Activated T-cell treated with anti-CD3 and anti-CD28 coated beads for 4 hours (primary cell): ENCODE data around the gene RPGRIP1L.

Experiments used
- DNase-seq: peaks from one replicate; pipeline ENCODE4 v3.0.0-alpha.2; 2020

RPGRIP1L gene

DNA sequence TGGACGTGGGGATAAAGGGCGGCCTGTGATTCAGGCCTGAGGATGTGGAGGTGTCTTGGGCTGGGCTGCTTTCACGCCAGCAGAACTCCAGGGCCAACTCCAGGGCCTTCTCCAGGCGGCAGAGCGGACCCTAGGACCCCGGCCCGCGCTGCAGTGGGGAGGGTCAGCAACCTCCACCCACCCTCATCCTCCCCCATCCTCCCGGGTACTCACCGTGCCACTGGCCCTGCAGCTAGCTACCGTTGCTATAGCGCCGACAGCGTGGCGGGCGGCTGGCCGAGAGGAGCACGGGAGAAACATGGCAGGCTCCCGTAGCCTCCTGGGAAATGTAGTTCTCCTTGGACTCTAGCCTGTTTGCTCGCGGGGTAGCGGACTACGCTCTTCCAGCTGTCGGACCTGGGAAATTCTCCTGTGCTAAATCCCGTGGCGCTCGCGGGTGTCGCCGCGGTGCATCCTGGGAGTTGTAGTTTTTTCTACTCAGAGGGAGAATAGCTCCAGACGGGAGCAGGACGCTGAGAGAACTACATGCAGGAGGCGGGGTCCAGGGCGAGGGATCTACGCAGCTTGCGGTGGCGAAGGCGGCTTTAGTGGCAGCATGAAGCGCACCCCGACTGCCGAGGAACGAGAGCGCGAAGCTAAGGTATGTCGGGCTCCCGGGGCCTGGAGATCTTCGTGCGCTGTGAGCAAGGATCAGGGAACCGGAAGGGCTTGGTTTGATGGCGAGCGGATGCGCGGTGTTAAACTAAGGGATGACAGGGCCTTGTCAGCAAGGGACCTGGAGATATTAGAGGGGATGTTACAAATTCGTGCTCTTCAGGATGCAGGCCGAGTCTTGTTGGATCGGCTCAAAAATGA, at the start of gene RPGRIP1L, which contains the start of gene FTO:
Gene RPGRIP1L (minus strand): TSS at position 270 of the 855 bp plus-strand sequence. CDS start 3,136 bp downstream, outside the sequence.
Gene FTO (plus strand): TSS at position 567 of the 855 bp plus-strand sequence.
- DNase-seq, result peak; percentile 95

DNA sequence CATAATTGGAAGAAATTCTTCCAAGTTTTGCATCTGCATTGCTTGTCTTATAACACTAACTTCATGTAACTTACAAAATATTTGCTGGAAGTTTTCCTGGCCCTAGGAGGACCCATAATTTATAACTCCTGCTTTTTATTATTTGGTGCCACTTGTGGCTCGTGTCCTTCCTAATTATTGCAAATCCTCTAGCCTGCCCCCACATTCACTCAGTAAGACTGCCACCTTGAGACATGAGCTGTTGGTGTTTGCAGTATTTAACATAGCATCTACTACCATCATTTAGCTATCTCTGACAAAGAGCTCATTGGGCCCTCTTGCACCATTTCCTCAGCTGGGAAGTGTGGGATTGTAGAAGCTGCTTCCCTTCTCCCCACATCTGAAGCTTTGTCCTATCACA, 49.8 kb upstream of the RPGRIP1L start:
- no peak for DNase-seq

DNA sequence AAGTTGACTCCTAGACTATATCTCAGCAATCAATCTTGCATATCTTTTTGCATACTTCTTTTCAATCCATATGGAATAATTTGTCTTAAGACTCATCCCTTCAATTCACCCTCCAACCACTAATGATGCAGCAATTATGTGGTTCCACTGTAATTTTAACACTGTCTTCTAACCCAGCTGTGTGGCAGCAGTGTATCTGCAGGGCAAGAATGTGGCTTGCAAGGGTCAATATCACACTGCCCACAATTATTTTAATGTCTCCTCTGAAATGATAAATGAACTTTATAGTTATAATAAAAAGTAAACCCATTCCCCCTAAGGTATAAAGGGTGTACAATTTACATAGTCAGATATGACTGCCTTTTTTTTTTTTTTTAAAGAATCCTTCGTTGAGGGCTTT, 48.9 kb upstream of the RPGRIP1L start:
- no peak for DNase-seq

DNA sequence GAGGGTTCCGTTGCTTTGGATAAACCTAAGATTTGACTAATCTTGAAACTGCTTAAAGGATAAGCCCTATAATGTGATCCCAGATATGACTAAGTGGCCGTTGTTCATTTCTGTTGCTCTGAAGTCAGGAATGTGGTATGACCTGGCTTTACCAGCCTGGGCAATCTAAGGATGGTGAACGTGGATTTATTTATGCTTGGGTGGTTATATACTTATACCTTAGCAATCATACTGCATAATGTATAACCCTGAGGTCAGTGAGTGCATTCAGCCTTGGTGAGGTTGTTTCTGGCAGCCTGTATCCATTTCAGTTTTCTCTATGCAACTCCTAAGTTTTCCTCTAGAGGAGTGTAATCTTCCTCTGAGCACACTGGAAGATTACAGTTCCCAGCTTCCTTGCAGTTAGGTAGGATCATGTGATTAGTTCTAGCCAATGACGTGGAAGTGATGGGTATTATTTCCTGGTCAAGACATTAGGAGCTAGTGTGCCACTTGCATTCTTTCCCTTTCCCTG, 42.2 kb upstream of the RPGRIP1L start:
- DNase-seq, result no peak

DNA sequence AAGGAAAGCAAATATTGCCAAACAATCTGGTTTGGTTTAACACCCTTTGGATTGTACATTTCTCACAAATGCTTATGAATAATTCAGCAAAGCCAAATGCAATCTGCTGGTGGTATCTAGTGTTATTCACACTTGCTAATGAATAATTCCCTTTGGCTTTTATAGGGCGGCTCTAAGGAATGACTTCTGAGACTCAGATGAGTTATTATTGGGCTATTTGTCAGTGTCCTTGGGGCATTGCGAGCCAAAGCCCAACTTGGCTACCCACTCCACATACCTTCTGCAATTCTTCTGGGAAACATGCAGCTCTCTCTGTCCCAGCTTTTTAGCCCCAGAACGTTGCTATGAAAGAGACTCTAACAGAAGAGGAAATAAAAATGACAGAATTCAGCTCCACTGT, 41.4 kb upstream of the RPGRIP1L start:
- no peak for DNase-seq

DNA sequence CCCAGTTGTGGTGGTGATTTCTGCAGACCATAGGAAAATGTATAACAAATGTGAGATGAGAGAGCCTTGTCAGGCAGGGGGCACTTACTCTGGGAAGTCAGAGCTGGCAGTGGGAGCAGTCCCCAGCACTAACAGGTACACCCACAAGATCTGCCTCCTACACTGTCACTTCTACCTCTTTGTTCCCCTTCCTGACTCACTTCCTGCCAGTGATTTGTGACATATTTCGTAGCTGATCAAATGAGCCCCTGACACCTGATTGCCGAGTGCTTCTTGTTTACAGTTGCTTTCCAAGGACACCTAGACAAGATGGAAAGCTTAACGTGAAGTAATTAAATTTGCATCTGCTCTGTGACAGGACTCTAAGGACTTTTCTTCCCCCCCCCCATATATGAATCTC, 40.8 kb upstream of the RPGRIP1L start:
- peak; percentile 14 for DNase-seq

DNA sequence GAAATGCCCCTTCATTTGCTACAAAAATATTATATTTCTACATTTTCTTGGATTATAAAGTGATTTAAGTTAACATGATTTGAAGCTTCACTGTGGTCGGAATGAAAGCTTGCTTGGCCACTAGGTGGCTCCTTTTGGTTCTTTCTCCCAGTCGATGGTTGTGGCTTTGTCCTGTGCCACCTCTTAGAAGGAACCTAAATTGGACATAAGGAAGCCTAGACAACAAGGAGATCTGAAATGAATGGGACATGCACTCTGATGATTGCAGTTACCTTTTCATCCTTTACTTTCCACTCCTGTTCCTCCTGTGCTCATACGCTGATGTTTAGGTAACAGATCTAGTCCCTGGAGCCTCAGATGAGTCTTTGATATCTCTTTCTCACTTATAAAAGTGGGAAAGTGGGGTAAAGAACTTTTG, 39.5 kb upstream of the RPGRIP1L start:
- DNase-seq, result peak; percentile 7

DNA sequence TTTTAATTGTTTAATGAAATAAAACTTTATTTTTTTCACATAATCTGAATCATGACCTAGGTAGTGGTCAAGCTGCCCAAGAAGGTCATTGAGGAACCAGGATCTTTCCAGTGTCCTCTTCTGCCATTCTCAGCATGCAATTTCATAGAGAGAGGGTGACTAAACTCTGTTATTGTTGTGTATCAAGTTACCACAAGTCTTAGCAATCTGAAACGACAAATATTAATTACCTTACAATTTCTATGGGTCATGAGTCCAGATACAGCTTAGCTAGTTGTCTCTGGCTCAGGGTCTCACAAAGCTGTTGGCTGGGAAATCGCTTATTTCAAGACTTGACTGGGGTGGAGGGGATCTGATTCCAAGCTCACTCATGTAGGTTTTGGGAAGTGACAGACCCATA, 37.9 kb upstream of the RPGRIP1L start:
- no peak for DNase-seq

DNA sequence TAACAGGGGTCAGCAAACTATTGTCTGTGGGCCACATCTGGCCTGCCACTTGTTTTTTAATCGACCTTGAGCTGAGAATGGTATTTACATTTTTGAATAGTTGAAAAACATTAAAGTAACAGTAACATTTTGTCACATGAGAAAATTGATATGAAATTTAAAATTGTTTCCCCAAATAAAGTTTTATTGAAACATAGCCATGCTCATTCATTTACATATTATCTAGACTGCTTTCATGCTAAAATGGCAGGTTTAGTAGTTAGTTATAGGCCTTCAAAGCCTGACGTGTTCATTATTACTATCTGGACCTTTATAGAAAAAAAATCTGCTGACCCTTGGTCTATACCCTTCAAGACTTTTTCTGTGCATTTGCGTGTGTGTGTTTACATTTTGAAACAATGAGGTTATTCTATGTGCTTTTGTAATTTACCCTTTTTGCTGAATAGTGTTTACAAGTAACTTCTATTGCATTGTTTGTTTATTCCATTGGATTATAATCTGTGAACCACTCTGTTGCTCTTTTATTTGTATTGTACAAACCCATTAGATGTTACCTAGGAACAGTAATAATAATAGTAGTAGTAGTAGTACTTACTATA, 37.4 kb upstream of the RPGRIP1L start:
- DNase-seq, result no peak

DNA sequence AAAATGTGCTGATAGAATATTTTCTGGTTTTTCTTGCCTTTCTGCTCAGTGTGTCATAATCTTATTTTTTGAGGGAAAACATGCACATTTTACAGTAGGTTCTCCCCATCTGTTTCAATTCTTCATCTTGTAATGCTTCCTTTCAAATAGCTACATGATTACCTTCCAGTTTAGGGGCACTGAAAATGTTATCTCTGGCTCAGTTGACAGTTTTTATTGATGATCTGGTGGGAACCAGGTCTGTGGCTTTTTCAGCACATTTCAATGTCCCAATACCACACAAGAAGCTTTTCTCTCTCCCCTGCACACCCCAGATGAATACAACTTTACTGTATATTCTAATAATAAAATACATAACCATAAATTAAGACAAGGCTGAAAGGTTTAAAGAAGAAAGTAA, 36.8 kb upstream of the RPGRIP1L start:
- no peak for DNase-seq

DNA sequence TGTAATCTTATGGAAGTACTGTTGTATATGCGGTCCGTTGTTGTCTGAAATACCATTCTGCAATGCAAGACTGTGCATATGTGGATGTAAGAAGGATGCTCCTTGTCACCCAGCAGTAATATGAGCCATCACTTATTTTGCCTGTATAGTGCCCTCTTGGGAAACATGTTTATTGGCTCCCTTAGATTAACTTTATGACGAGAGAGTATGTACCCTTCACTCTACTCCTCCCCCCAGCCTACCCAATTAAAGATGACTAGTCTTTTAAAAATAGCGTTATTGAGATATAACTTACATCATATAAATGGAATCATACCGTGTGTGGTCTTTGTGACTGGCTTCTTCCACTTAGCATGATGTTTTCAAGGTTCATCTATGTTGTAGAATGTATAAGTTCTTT, 33.9 kb upstream of the RPGRIP1L start:
- DNase-seq, result no peak

DNA sequence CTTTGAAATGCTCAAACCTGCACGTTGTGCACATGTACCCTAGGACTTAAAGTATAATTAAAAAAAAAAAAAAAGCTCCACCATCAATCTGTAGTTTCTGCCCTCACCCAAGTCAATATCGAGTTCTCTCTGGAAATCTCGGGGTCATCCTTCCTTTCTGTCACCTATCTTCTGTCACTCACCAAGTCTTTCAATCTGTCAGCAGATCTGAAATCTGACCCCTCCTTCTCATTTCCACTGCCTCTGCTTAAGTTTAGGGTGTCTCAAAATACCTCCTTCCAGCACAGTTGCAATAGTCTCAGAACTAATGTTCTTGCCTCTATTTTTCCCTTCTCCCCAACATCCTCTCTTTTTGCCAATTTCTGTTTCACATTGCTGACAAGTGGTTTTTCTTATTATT, 32.6 kb upstream of the RPGRIP1L start:
- DNase-seq, result no peak

DNA sequence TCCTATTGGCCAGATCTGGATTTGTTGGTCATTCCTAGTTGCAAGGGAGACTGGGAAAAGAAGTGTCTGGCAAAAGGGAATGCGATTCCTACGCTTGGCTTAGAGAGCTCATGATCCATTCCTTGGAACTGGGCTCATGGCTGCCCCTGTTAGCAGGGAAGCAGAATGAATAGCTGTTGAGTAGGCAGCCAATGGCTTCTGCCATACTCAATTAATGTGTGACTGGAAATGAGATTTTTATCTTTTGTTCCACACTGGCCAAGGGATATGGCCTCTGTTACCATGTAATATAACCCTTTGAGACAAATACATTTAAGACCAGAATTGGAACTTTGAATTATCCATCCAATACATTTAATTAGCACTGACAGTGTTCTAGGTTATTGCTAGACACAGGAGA, 31.2 kb upstream of the RPGRIP1L start:
- DNase-seq, result no peak

DNA sequence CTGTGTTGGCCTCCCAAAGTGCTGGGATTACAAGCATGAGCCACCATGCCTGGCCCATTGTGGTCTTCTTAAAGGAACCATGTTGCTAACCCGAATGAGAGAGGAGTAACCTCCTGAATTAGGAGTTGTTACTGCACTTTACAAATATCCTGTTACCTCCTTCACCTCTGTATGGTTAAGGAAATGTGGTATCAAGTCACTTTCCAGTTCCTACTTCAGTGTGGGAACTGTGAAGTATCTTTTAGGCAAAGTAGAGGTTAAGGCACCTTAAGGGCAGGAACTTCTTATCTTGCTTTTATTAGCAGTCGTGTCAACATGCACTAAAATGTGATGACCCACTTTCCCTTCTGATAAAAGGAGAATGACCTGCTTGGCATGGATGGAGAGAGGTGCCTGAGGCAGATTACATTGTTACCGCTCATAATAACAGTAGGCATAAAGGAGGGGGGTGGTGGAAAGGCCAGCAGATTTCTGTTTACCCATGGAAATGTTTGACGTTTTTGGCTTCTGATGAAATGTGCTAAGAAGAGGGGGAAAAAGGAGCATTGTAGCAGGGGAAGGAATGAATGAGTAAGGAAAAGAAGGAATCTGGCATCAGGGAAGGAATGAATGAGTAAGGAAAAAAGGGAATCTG, 28.8 kb upstream of the RPGRIP1L start:
- DNase-seq, result no peak

DNA sequence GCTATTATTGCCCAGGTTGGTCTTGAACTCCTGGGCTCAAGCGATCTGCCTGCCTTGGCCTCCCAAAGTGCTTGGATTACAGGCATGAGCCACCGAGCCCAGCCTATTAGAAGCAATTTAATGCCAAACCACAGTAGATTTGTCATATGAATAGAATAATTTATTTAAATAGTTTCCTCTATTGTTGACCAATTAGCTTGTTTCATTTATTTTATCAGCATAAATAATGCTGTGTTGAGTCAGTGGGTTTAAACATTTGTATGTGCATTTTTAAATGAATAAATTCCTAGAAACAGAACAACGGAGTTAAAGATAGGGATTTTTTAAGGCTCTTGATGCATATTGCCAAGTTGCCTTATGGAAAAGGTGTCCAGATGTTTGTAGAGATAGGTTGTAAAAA, 27.0 kb upstream of the RPGRIP1L start:
- no peak for DNase-seq

DNA sequence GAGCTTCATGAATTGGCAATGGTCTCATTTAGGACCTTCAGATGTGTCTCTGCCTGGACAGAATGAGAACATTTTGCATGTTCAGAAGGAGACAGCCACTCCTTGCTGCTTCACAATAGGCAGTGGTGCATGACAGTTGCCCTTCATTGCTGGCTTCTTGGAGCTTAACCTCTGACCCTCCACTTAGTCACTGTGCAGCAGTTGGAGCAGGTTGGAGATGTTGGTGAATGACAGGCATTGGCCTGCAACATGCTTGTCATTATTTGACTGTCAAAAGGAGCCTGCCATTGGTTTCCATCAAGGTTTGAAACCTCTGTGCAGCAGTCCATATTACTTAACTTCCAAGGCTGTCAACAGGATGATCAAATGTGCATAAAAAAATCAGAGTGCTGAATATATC, 23.0 kb upstream of the RPGRIP1L start:
- no peak for DNase-seq

DNA sequence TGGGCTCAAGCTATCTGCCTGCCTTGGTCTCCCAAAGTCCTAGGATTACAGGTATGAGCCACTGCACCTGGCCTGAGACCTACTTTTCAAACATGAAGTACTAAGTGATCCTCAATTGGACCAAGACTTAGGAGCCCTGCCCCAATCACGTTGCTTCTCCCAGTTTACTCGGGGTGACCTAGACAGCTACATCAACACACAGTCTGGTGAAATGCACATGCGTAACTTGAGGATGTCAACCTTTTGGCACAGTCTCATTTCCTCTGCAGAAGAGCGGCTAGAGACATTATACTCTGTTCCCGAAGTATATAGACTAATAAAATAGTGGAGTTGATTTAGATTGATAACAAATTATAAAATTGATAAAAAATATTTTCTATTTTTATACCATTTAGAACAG, 17.4 kb upstream of the RPGRIP1L start:
- DNase-seq, result no peak

DNA sequence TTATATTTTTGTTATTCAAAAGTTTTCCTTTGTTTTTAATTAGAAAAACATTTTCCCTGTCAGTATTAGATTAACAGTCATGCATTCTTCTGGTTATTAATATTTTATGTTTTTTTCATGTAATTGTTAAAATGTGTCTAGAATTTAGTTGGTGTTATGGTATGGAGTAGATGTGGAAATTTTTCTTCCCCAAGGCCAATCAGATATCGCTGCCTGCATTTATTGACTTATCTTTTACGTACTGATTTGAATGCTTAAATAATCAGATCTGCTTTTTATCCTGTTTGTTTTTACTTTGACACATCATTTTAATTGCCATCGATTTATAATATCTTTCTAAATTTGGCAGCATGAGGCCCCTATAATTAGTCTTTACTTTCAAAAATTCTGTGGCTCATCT, 13.9 kb upstream of the RPGRIP1L start:
- DNase-seq, result no peak

DNA sequence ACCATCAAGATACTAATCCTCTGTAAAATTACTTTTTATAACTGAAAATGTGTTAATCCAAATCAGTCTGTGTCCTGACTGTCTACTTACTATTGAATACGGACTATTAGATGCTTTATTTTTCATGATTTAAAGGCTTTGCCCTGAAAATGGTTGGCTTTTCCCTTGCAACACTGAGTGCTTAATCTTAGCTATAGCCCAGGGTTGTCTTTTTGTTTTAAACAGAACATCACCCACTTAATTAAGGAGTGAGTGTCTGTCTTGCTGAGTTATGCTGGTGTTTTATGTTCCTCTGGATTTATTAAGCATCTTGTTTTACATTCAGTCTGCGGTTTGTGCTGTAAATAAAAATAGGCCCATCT, 11.3 kb upstream of the RPGRIP1L start:
- DNase-seq, result no peak

DNA sequence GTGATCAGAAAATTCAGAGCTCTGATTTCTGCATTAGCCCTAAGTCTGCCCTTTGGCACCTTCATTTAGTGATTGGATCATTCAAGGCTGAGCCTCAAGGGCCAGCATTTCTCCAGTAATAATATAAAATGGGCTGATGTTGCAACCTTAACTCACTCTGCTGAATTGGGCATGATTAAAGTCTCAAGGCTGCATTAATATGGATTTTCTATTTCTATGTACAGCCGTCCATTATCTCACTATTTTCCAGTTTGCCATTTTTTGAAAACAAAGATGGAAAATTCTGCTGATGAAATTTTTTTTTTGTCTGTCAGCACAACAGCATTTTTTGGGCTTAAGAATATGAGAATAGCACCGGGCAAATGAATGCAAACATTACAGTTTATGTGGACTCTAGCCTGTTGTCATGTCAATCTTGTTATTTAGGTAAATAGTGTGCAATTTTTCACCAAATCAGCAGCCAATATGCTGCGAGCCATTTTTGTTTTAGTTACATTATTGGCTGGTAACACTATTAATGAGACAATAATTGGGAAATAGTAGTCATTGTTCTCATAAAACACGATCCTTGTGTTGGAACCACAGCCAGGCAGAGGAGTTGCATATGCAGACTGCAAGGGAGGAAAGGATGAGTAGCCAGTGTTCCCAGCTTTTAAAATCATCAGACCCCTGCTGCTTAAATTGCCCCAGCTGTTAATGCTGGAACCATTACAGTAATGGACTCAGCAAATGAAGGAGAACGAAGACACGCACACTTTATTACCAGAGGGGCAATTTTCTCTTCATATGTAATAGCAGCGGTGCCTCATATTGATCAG, 10.8 kb upstream of the RPGRIP1L start:
- DNase-seq, result no peak

DNA sequence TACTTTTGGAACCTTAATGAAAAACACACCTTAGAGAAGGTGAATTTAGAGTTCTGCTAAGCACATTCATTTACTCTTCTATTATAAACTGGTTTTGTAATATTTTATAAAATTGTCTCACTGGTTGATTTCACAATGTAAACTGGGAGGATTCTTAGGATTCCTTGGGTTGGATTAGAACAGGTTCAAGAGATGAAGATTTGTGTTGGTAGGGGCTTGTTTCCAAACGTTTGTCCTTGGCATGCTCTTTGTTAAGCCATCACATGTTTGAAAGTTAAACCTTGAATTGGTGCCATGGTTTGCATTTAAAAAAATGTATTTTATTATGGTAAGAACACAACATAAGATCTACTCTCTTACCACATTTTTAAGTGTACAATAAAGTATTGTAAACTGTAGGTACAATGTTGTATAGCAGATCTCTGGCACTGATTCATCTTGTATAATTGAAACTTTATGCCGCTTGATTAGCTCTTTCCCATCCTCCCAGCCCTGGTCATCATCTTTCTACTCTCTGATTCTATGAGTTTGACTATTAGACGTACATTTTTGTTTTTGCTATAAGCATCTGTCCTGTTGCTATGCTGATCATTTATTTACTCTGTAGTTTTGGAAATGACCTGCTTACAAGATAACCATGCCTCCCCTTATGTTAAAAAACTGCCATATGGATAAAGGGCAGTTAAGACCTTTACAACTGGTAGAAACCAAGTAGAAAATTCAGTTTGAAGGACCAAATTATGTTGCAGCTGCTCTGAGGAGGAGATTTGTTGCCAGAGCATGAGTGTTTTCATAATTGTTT, 9.9 kb upstream of the RPGRIP1L start:
- DNase-seq, result no peak

DNA sequence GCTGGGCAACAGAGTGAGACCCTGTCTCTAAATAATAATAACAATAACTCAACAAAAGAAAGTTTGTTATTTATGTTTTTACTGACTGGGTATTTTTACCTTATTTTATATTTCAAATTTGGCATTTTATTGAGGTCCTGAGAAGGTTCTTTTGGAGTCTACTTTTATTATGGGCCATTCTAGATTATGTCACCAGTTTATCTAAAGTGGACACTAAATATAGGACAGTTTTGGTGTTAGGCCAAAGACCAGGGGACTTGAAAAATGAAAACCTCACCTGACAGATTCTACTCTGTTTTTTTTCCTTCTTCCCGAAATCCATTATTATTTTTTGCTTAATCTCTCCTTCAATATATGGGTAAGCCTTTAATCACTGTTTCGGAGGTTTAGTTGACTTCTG, 8.4 kb upstream of the RPGRIP1L start:
- DNase-seq, result no peak
